Suppressor macrophage (primary cell): Measurements from ENCODE around the gene TMEM178B.

ENCODE experiments used
- DNase-seq, 4 experiments: peaks; one replicate each; pipeline ENCODE4 v3.0.0-alpha.2; 2020 to 2022

Gene TMEM178B

DNA sequence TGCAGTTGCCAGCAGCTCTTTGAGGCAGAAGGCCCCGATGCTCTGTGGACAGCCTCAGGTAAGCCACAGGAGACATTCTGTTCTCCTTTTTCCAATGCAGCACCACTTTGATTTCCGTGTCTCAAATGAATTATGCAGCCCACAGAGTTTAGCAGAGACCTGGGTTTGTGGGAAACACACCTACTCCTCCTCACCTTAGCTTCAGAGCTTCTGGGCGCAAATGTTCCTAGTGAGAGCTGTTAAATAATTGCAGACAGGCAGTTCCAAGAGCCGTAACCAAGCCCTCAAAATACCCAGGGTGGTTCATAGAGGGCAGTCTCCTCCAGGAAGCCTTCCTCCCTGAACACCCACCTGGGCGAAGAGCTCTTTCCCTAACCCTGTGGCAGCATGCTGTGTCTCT is 408.1 kb downstream of the TMEM178B start:
- DNase-seq, result no peak

DNA sequence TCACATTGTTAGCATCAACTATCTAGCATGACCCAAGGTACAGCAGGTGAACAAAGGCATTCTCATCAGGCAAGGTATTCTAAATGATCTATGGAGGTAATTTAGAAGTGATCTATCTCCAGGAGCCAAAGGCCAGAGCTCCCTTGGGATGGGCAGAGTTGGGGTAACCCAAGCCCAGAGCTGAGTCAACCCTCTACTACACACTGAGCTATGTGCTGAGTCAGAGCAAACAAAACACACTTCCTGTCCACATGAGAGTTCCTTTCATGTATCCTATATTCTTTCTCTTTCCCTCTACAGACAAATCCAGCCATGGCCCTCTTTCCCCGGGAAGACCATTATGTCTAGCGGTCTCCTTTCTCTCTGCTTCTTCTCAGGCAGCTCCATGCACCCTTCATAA is 409.2 kb downstream of the TMEM178B start:
- no peak for DNase-seq

DNA sequence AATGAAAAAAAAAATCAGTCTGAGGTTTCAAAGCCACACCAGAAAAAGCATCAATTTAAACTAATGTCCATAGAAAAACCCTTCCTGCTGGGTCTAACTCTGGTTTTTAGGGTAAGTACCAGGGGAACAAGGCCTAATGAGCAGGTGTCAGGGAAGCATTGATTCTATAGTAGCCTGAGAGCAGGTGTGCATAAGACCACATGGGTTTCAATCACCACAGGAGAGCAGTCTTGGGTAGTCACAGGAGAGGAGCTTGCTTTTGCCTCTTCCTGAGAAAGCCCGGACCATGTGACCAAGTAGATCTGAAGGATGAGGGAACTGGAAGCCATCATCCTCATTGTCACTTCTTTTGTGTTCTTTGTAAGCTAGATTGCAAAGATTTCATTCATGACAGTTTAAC is 411.0 kb downstream of the TMEM178B start:
- no peak for DNase-seq

DNA sequence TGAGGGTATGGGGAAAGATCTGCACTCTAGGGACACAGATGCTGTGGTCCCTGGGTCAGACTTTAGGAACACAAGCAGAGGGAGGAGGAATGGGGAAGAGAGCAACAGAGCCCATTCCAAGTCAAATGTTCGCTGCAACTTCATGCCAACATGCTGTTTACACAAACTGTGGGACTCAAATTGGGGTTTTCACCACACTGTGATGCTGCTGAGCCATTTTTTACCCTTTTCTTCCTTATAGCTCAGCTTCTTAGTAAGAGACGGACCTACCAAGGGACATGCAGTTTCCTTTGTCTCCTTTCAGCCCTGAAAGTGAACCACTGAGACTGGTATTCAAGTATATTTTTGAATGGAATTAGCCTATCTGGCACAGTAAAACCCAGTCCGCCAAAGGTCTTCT is 413.1 kb downstream of the TMEM178B start:
- no peak for DNase-seq

DNA sequence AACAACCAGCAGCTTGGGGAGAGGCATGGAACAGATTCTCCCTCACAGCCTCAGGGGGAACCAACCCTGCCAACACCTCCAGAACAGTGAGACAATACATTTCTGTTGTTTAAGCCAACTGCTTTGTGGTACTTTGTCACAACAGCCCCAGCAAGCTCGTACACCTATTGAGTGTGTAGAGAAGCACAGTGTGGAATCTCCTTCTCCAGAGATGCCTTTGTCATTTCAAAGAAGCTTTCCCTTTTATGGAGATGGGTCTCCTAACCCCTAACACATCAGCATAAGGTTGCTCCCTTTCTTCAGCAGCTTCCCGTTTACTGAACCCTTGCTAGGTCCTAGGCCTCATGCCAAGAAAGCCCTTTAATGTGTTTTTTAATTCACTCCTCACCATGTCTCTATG is 416.6 kb downstream of the TMEM178B start:
- no peak for DNase-seq

- DNase-seq, result no peak
Measured at GRCh38 chr7:141495057-141495456, 421.2 kb downstream of the TMEM178B start.

- no peak for DNase-seq
Measured at GRCh38 chr7:141497391-141497790, 423.5 kb downstream of the TMEM178B start.

GRCh38 chr7:141500608-141501007 is 426.7 kb downstream of the TMEM178B start:
- DNase-seq, result no peak

- no peak for DNase-seq
Measured at GRCh38 chr7:141501451-141501850, 427.6 kb downstream of the TMEM178B start.

GRCh38 chr7:141511316-141511675 is 437.4 kb downstream of the TMEM178B start:
- no peak for DNase-seq

- DNase-seq, result no peak
Measured at GRCh38 chr7:141511676-141512396, 438.0 kb downstream of the TMEM178B start.

GRCh38 chr7:141512597-141512996 is 438.7 kb downstream of the TMEM178B start:
- no peak for DNase-seq

DNA sequence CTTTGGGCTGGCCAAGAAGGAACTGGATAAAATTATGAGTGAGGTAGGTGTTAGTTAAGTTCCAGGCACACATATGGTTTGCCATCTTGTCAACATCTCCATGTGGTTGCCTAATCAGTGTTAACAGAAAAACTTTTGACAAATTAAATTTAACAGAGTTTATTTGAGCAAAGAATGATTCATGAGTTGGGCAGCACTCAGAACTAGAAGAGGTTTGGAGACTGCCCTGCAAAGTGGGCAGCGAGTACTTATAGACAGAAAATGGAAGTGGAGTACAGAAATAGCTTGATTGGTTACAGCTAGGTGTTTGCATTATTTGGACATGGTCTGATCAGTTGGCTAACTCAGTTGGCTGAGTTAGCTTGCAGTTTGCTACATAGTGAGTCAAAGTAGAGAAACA is 439.9 kb downstream of the TMEM178B start:
- DNase-seq, result no peak

GRCh38 chr7:141515941-141516340 is 442.1 kb downstream of the TMEM178B start:
- no peak for DNase-seq

- no peak for DNase-seq
Measured at GRCh38 chr7:141519623-141520022, 445.8 kb downstream of the TMEM178B start.

- DNase-seq, result no peak
Measured at GRCh38 chr7:141522657-141523342, 448.9 kb downstream of the TMEM178B start.

DNA sequence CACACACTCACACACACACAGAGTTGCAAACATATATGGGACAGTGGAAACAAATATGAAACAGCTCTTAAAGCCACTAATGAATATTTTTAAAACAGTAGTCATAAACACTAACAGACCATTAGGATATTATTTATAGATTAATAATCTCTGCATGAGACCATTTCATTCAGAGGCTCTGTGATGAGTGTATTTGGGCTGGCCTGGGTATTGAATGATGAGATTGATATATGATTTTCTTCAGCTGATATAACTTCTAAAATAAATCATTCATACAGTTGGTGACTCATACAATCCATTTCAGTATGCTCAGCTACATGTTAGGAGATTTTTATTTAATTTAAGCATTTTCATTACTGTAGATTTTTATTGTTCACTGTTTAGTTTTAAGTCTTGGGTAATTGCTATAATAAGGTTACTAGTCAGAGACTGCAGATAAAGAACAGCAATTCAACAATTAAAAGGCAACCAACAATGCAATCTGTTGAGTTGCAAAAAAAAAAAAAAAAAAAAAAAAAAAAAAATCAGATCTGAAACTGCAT is 452.2 kb downstream of the TMEM178B start:
- no peak for DNase-seq

GRCh38 chr7:141527076-141527475 is 453.2 kb downstream of the TMEM178B start:
- no peak for DNase-seq

- no peak for DNase-seq
Measured at GRCh38 chr7:141528399-141528798, 454.5 kb downstream of the TMEM178B start.
